Measurements from ENCODE around the gene NFIC.
"Not testable (repeated sequence)": the region's sequence is repeated elsewhere in the genome, so short reads cannot be mapped to it uniquely, and the experiment has no call there.

Gene NFIC

GRCh38 chr19:3336680-3337523 is 29.5 kb upstream of the NFIC start:
- no peak for DNase-seq (ENCODE audit: low read depth)

GRCh38 chr19:3338541-3339181 is 27.7 kb upstream of the NFIC start:
- DNase-seq (ENCODE audit: low read depth): no peak

- DNase-seq (ENCODE audit: low read depth): no peak
These were observed 26.0 kb upstream of the NFIC start for GRCh38 chr19:3340340-3340739.

- no peak for DNase-seq (ENCODE audit: low read depth)
These were observed 24.1 kb upstream of the NFIC start for GRCh38 chr19:3342246-3342645.

DNA sequence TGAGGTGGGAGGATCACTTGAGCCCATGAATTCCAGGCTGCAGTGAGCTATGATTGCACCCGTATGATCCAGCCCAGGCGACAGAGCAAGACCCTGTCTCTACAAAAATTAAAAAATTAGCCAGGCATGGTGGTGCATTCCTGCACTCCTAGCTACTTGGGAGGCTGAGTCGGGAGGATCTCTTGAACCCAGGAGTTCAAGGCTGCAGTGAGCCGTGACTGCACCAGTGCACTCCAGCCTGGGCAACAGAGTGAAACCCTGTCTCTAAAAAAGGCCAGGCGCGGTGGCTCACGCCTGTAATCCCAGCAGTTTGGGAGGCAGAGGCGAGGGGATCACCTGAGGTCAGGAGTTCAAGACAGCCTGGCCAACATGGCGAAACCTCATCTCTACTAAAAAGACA is 23.4 kb upstream of the NFIC start:
- DNase-seq (ENCODE audit: low read depth): not testable (repeated sequence)

DNA sequence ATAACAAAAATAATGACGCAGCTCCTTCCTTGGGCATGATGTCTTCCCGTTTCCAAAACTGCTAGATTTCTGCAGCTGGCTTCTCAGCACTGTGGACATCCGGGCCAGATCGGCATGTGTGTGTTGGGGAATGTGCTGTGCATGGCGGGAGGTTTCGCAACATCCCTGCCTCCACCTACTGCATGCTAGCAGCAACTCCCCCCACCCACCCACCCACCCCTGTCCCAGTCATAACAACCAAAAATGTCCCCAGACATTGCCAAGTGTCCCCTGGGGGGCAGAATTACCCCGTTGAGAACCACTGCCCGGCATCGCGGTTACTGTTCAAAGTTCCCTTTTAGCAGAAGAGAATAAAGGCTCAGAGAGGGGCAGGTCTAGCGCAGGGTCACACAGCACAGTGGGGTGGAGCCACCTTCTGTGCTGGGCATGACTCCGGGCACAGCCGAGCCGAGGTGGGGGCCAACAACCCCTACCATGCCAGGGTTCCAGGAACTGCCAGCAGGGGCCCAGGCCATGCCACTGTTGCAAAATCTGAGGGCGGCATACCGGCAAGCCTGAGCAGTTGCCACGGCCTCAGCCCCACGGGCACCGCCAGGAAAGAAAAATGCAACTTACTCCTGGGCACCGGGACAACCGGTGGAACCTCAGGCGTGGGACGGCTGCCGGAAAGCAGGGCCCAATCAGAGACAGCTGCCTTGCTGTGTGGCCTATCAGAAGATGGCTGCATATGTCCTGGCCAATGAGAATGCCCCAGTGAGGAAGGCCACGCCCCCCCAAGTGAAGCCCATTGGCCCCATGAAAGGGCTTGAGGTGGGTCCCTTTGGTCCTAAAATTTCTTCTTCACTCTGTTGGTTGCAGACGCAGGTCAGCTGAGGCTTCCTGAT is 22.5 kb upstream of the NFIC start:
- DNase-seq (ENCODE audit: low read depth): no peak

- no peak for DNase-seq (ENCODE audit: low read depth)
These were observed 21.5 kb upstream of the NFIC start for GRCh38 chr19:3344608-3345598.

DNA sequence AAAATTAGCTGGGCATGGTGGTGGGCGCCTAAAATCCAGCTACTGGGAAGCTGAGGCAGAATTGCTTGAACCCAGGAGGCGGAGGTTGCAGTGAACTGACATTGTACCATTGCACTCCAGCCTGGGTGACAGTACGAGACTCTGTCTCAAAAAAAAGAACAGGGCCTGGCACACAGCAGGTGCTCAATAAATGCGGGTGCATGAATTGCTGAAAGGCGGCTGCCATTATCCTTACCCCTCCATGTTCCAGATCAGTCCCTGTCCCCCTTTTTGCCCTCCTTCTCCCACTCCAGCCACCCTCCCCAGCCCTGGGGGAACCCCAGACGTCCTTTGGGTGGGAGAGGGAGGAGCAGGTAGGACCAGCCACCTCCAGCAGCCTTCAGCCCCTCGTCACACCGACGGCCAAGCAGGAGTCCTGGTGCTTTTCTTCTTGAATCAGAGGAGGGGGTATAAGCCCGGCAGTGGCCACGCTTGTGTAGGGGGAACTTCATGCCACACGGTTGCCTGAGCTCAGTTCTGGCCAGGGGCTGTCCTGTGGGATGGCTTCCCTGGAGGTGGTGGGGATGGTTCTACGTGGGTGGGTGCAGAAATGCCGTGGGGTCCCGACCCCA is 20.4 kb upstream of the NFIC start:
- DNase-seq (ENCODE audit: low read depth): no peak

DNA sequence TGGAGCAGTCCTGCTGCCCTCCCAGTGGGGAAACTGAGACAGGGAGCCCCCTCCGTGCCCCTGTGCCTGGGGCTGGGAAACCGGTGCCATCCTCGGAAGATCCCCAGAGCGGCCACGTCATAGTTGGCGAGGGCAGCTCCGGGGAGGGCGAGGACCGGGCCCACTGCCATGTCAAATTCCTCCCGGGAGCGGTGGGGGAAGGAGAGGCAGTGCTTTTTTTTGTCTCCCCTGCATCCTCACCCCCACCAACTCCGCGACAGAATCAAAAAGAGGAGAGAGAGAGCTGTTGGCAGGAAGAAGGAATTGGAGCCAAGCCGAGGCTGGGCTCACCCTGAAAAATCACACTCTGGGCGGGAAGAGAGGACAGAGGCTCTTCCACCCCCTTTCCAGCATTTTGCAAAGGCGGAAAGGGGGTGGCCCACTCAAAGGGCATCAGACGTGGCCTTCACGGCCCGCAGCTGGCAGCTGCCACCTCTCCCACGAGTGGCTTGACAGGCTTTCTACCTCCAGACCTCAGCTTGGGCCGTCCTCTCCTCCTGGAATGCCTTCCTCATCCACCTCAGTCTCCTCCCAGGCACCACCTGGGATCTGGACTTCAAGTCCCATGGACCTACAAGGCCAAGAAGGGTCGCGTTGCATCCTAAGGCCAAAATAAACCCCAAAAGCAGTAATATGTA is 19.6 kb upstream of the NFIC start:
- DNase-seq (ENCODE audit: low read depth): no peak

GRCh38 chr19:3348042-3348441 is 18.3 kb upstream of the NFIC start:
- no peak for DNase-seq (ENCODE audit: low read depth)

GRCh38 chr19:3348469-3348868 is 17.9 kb upstream of the NFIC start:
- not testable (repeated sequence) for DNase-seq (ENCODE audit: low read depth)

DNA sequence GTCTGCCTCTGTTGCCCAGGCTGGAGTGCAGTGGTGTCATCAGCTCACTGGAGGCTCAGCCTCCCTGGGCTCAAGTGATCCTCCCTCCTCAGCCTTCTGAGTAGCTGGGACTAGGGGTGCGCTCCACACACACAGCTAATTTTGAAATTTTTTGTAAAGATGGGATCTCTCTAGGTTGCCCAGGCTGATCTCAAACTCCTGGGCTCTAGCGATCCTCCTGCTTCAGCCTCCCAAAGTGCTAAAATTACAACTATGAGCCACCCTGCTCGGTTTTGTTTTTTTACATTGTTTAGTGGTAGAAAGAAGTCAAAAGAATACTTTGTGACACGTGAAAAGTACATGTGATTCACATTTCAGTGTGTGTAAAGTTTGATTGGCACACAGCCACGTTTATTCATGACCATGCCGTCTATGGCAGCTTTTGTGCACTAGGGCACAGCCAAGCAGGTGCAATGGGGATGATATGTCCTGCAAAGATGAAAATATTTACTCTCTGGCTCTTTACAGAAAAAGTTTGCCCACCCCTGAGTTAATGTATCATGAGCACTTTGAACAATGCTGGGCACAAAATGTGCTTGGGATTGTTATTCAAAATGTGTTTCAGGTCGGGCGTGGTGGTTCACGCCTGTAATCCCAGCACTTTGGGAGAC is 16.2 kb upstream of the NFIC start:
- DNase-seq (ENCODE audit: low read depth): no peak

DNA sequence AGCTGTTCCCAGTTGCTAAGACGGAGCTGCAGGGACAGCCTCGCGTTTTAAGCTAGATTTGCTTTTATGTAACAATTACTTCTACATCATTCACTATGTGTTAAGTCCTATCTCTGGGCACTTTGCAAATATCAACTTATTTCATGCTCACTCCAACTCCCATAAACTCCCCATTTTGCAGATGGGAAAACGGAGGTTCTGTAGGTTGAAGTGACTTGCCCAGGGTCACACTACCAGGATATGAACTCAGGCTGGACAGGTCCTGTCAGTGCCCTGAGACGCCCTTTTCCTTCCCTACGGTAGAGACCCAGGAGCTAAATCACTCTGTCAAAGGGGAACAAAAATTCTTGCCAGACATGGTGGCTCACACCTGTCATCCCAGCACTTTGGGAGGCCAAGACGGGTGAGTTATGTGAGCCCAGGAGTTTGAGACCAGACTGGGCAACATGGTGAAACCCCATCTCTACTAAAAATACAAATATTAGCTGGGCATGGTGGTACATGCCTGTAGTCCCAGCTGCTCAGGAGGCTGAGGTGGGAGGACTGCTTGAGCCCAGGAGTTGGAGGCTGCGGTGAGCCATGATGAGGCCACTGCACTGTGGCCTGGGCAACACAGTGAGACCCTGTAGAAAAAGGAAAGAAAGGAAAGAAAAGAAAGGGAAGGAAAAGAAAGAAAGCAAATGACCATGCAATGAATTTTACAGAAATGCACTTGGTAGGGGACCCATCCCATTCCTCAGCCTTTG is 14.5 kb upstream of the NFIC start:
- no peak for DNase-seq (ENCODE audit: low read depth)

- DNase-seq (ENCODE audit: low read depth): no peak
These were observed 12.9 kb upstream of the NFIC start for GRCh38 chr19:3353493-3353892.

- DNase-seq (ENCODE audit: low read depth): no peak
These were observed 9.6 kb upstream of the NFIC start for GRCh38 chr19:3356805-3357204.

- no peak for DNase-seq (ENCODE audit: low read depth)
These were observed 9.0 kb upstream of the NFIC start for GRCh38 chr19:3357271-3357991.

DNA sequence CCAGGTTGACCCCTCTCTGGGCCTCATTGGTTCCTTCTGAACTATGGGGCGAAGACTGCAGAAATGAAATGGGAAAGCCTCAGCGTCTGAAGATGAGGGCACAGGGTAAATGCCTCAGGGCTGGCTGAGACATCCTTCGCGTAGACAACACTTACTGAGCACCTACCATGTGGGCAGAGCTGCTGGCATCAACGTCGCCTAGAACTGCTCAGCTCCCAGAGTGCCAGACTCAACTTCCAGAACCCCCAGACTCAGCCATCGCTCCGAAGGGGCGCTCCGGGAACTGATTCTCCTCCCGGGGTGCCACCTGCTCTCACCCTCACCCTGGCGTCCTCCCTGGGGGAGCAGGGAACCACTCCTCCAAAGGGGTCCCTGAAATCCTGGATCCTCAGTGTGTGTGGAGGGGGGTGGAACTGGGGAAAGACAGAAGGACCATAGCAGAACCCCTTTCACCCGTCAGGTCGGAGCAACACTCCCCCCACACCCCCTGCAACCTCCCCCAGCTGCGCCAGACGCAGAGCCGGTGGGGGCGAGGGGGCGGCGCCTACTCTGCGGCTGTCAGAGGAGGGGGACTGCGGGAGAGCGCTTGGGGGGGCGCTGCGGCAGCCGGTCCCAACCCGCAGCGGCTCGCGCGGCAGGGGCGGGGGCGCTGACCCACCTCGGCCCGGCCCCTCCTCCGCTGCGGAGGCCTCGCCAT is 8.2 kb upstream of the NFIC start:
- no peak for DNase-seq (ENCODE audit: low read depth)

- DNase-seq (ENCODE audit: low read depth): no peak
These were observed 7.7 kb upstream of the NFIC start for GRCh38 chr19:3358689-3359014.
